ENCODE data around the gene NEU4. TPM values are rescaled to one million over a fixed set of nuclear protein-coding genes. Genes with fewer than 3 reads are reported as not detected.

The NEU4 gene
- total and polyA plus RNA-seq, 3 donors from 2014 or later, result 0.88 to 2.0 (median 1.6) TPM

DNA sequence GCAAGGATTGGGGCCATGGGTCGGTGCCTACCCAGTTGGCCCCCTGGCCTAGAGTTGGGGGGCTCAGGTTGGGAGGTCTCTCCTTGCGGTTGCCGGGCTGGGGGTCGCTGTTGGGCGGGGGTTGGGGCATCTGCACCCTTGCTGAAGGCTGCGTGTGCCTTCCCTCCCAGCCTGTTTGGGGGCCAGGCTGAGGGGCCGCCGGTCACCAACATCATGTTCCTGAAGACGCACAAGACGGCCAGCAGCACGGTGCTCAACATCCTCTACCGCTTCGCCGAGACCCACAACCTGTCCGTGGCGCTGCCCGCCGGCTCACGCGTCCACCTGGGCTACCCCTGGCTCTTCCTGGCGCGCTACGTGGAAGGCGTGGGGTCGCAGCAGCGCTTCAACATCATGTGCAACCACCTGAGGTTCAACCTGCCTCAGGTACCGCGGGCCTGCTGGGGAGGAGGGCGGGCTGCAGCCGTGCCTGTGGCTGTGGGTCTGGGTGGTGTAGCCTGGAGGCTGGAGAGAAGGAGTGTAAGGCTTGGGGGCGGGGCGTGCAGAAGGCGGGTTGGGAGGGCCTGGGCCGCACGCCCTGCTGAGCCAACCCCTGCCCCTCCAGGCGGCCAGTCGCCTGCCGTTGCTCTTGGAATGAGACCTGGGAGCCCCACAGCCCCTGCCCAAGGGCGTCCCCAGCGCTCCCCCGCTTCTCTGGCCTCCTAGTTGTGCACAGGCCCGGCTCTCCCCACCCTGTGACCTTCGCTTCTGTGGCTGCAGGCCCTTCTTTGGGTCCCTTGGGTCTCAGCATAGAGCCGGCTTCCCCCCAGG lies 7.2 kb upstream of the NEU4 start:
- DNase-seq, result no peak
- Histone ChIP-seq H3K4me1 (peaks cover 21% of the 10 kb centered on the region), H3K4me3 (no peak overlapping the region), H3K36me3 (ENCODE audit: low read depth, missing control alignments) (no peaks in the 10 kb centered on the region), H3K9me3 (no peaks in the 10 kb centered on the region), H3K27me3 (no peaks in the 10 kb centered on the region), H3K27ac (no peak overlapping the region)
- 81% methylated on average over 17 to 43 of the region's 44 CpGs for WGBS, 2 donors
- no peak for TF ChIP-seq POLR2A (IDR thresholded peaks at IDR 0.05)
- TF ChIP-seq, protein P1, sequence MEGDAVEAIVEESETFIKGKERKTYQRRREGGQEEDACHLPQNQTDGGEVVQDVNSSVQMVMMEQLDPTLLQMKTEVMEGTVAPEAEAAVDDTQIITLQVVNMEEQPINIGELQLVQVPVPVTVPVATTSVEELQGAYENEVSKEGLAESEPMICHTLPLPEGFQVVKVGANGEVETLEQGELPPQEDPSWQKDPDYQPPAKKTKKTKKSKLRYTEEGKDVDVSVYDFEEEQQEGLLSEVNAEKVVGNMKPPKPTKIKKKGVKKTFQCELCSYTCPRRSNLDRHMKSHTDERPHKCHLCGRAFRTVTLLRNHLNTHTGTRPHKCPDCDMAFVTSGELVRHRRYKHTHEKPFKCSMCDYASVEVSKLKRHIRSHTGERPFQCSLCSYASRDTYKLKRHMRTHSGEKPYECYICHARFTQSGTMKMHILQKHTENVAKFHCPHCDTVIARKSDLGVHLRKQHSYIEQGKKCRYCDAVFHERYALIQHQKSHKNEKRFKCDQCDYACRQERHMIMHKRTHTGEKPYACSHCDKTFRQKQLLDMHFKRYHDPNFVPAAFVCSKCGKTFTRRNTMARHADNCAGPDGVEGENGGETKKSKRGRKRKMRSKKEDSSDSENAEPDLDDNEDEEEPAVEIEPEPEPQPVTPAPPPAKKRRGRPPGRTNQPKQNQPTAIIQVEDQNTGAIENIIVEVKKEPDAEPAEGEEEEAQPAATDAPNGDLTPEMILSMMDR (IDR thresholded peaks at IDR 0.05), result no peak
- intact Hi-C loops (cut with DNase I; ENCODE audit: low total_unique reads), result no loop called here

DNA sequence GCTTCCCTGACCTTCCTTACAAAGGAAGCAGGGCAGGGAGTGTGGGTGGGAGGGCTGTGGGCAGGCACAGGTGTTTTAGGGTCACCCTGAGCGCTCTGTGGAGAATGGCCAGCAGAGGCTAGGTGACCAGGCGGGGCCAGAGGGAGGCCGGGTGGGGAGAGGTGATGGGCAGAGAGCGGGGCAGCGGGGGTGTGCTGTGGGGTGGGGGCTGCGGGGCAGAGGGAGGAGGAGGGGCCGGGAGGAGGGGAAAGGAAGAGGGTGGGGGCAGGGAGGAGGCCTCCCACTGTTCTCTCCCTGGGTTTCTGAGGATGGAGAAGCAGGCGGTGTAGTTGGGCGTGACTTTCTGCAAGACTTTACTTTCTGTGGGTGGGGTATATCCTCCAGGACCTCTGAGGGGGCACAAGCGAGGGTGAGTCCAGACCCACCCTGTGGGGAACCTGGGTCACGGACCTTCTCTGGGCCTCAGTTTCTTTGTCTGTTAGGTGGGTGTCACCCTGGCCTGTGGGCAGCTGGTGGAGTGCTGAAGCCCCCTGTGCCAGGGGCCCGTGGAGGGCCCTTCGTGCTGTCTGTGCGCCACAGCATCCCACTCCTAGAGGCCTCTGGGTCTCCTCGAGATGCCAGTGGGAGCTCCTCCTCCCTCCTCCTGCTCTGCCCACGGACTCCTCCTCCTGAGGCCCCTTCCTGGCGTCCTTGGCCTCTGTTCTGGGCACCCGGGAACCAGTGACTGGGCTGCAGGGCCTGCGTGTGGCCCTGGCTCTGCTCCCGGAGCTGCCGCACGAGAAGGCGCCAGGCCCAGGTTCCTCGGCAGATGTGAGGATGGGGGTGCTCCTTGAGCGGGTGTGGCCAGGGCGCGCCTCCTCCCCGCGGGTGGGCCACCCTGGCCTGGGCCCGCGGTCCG lies 6.3 kb upstream of the NEU4 start:
- Histone ChIP-seq H3K27ac (peak overlapping the region; percentile 11 to 79), H3K4me3 (peak overlapping the region in 1 of 2 donors; percentile 57), H3K36me3 (ENCODE audit: low read depth, missing control alignments) (no peaks in the 10 kb centered on the region), H3K27me3 (no peaks in the 10 kb centered on the region), H3K9me3 (no peaks in the 10 kb centered on the region), H3K4me1 (peaks cover 21% of the 10 kb centered on the region)
- no peak for DNase-seq
- no peak for TF ChIP-seq POLR2A (IDR thresholded peaks at IDR 0.05)
- TF ChIP-seq, protein P1 (IDR thresholded peaks at IDR 0.05), result no peak
- WGBS, 2 donors, result 33 to 66% methylated on average over 13 to 32 of the region's 32 CpGs
- intact Hi-C loops (cut with DNase I; ENCODE audit: low total_unique reads), result no loop called here

DNA sequence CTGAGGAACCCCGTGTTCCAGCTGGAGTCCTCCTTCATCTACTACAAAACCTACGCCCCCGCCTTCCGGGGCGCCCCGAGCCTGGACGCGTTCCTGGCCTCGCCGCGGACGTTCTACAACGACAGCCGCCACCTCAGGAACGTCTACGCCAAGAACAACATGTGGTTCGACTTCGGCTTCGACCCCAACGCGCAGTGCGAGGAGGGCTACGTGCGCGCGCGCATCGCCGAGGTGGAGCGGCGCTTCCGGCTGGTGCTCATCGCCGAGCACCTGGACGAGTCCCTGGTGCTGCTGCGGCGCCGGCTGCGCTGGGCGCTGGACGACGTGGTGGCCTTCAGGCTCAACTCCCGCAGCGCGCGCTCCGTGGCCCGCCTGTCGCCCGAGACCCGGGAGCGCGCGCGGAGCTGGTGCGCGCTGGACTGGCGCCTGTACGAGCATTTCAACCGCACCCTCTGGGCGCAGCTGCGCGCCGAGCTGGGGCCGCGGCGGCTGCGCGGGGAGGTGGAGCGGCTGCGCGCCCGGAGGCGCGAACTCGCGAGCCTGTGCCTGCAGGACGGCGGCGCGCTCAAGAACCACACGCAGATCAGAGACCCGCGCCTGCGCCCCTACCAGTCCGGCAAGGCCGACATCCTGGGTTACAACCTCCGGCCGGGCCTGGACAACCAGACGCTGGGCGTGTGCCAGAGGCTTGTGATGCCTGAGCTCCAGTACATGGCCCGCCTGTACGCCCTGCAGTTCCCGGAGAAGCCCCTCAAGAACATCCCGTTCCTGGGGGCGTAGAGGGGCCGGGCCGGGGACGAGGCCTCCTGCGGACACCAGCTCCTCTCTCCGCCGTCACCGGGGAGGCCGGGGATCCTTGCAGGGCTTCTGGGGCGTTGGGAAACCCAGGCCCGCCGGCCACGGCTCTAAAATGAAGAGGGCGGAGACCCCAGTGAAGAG lies 5.3 kb upstream of the NEU4 start:
- WGBS, 2 donors, result 1% methylated on average over 88 of the region's 109 CpGs; no CpG with 5 or more reads in 1 of the 2 donors
- Histone ChIP-seq H3K9me3 (no peaks in the 10 kb centered on the region), H3K27me3 (no peaks in the 10 kb centered on the region), H3K4me1 (peaks cover 28% of the 10 kb centered on the region), H3K36me3 (ENCODE audit: low read depth, missing control alignments) (no peaks in the 10 kb centered on the region), H3K27ac (peak overlapping the region; percentile 73 to 79), H3K4me3 (peak overlapping the region; percentile 41 to 57)
- peak; percentile 85 for DNase-seq
- intact Hi-C loops (cut with DNase I; ENCODE audit: low total_unique reads), result no loop called here
- TF ChIP-seq POLR2A (IDR thresholded peaks at IDR 0.05), result no peak
- TF ChIP-seq, protein P1 (IDR thresholded peaks at IDR 0.05), result no peak

All from testis (tissue), 3 donors.